ENCODE data around the gene CMTM1.

CMTM1 gene

GRCh38 chr16:66528294-66528693 is 37.9 kb upstream of the CMTM1 start:
- Histone ChIP-seq H3K4me2 (ENCODE audit: low read length) (no peak overlapping the region), H3K27me3 (ENCODE audit: control insufficient read depth, low read length) (peaks cover 12% of the 10 kb centered on the region), H3K9me2 (replicated peaks; ENCODE audit: control insufficient read depth, low read length) (no peaks in the 10 kb centered on the region), H3K4me1 (ENCODE audit: control insufficient read depth, low read length) (peaks cover 27% of the 10 kb centered on the region), H3K9me3 (ENCODE audit: control insufficient read depth, insufficient read depth, low read length) (no peaks in the 10 kb centered on the region), H3K79me2 (ENCODE audit: control insufficient read depth, low read length) (no peaks in the 10 kb centered on the region), H4K20me1 (ENCODE audit: control insufficient read depth, insufficient read depth, low read depth, low read length) (no peaks in the 10 kb centered on the region), H3K27ac (ENCODE audit: low read depth, low read length) (no peak overlapping the region), H3K36me3 (ENCODE audit: control insufficient read depth, low read length) (no peaks in the 10 kb centered on the region), H3K4me3 (ENCODE audit: low read length) (no peak overlapping the region), H3F3A (ENCODE audit: control insufficient read depth, insufficient read depth) (peaks cover 14% of the 10 kb centered on the region)
- no peak for TF ChIP-seq EZH2phosphoT487 (IDR thresholded peaks at IDR 0.05; ENCODE audit: borderline replicate concordance, low read length)
- no peak for TF ChIP-seq CTCF (IDR thresholded peaks at IDR 0.05; ENCODE audit: low read depth, low read length, poor library complexity, severe bottlenecking)

- TF ChIP-seq CTCF (IDR thresholded peaks at IDR 0.05; ENCODE audit: low read depth, low read length, poor library complexity, severe bottlenecking) (no peak), EZH2phosphoT487 (IDR thresholded peaks at IDR 0.05; ENCODE audit: borderline replicate concordance, low read length) (no peak)
- no peak overlapping the region for H3K4me3 ChIP-seq (ENCODE audit: low read length)
- H4K20me1 ChIP-seq (ENCODE audit: control insufficient read depth, insufficient read depth, low read depth, low read length): no peaks in the 10 kb centered on the region
- H3K36me3 ChIP-seq (ENCODE audit: control insufficient read depth, low read length): no peaks in the 10 kb centered on the region
- no peak overlapping the region for H3K4me2 ChIP-seq (ENCODE audit: low read length)
- H3K4me1 ChIP-seq (ENCODE audit: control insufficient read depth, low read length): peaks cover 15% of the 10 kb centered on the region
- H3F3A ChIP-seq (ENCODE audit: control insufficient read depth, insufficient read depth): peaks cover 5% of the 10 kb centered on the region; the same call in 1 of the 2 replicates
- H3K27ac ChIP-seq (ENCODE audit: low read depth, low read length): no peak overlapping the region
- H3K79me2 ChIP-seq (ENCODE audit: control insufficient read depth, low read length): no peaks in the 10 kb centered on the region
- H3K9me3 ChIP-seq (ENCODE audit: control insufficient read depth, insufficient read depth, low read length): no peaks in the 10 kb centered on the region
- peaks cover 12% of the 10 kb centered on the region for H3K27me3 ChIP-seq (ENCODE audit: control insufficient read depth, low read length)
- no peaks in the 10 kb centered on the region for H3K9me2 ChIP-seq (replicated peaks; ENCODE audit: control insufficient read depth, low read length)
Measured at GRCh38 chr16:66529475-66529874, 36.8 kb upstream of the CMTM1 start.

GRCh38 chr16:66534376-66534799 is 31.9 kb upstream of the CMTM1 start:
- H3K36me3 ChIP-seq (ENCODE audit: control insufficient read depth, low read length): no peaks in the 10 kb centered on the region

More at GRCh38 chr16:66534376-66534799, 31.9 kb upstream of the CMTM1 start:
- Histone ChIP-seq H3K9me3 (ENCODE audit: control insufficient read depth, insufficient read depth, low read length) (no peaks in the 10 kb centered on the region), H3F3A (ENCODE audit: control insufficient read depth, insufficient read depth) (no peaks in the 10 kb centered on the region), H3K4me1 (ENCODE audit: control insufficient read depth, low read length) (peaks cover 9% of the 10 kb centered on the region), H3K4me3 (ENCODE audit: low read length) (no peak overlapping the region), H3K79me2 (ENCODE audit: control insufficient read depth, low read length) (no peaks in the 10 kb centered on the region), H3K27ac (ENCODE audit: low read depth, low read length) (no peak overlapping the region), H4K20me1 (ENCODE audit: control insufficient read depth, insufficient read depth, low read depth, low read length) (no peaks in the 10 kb centered on the region), H3K4me2 (ENCODE audit: low read length) (no peak overlapping the region), H3K27me3 (ENCODE audit: control insufficient read depth, low read length) (no peaks in the 10 kb centered on the region), H3K9me2 (replicated peaks; ENCODE audit: control insufficient read depth, low read length) (no peaks in the 10 kb centered on the region)
- TF ChIP-seq EZH2phosphoT487 (IDR thresholded peaks at IDR 0.05; ENCODE audit: borderline replicate concordance, low read length) (no peak), CTCF (IDR thresholded peaks at IDR 0.05; ENCODE audit: low read depth, low read length, poor library complexity, severe bottlenecking) (no peak)
